SK-N-SH (cell line): ENCODE measurements around the gene NEK2.

ENCODE experiments used
- CHD2 ChIP-seq: fragments of 150-350 bp; IDR thresholded peaks from 2 replicates; pipeline ENCODE4 v1.6.1; 2018; ENCODE audit warnings: low read length; ENCODE audit not compliant: partially characterized antibody
- GABPA ChIP-seq: IDR thresholded peaks from 2 replicates; pipeline ENCODE4 v1.4.0; 2012; ENCODE audit warnings: low read depth, mild to moderate bottlenecking
- MAX ChIP-seq: IDR thresholded peaks from 2 replicates; pipeline ENCODE4 v1.4.0; 2012; ENCODE audit warnings: low read depth
- MXI1 ChIP-seq: IDR thresholded peaks from 2 replicates; pipeline ENCODE4 v1.6.1; 2012; ENCODE audit warnings: mild to moderate bottlenecking, low read depth, low read length, improper control_type of control experiment
- PBX3 ChIP-seq: IDR thresholded peaks from 2 replicates; pipeline ENCODE4; 2012
- RFX5 ChIP-seq: IDR thresholded peaks from 2 replicates; pipeline ENCODE4 v1.6.1; 2012; ENCODE audit warnings: mild to moderate bottlenecking, improper control_type of control experiment, low read length
- SMC3 ChIP-seq: IDR thresholded peaks from 2 replicates; pipeline ENCODE4 v1.6.1; 2012; ENCODE audit warnings: low read depth, low read length, improper control_type of control experiment
- YY1 ChIP-seq: IDR thresholded peaks from 2 replicates; pipeline ENCODE4 v1.4.0; 2012; ENCODE audit warnings: low read depth, mild to moderate bottlenecking
- TF ChIP-seq, protein P1 (sequence below): fragments of 200-600 bp; sonication (generic); IDR thresholded peaks from 2 replicates; pipeline ENCODE4 v1.6.1; 2017; ENCODE audit warnings: antibody characterized with exemption, mild to moderate bottlenecking, moderate library complexity
- TF ChIP-seq, protein P2 (sequence below): fragments of 150-350 bp; IDR thresholded peaks from 2 replicates; pipeline ENCODE4 v1.6.1; 2017; ENCODE audit warnings: antibody characterized with exemption, low read length, low read depth, borderline replicate concordance
- TF ChIP-seq, protein P3 (sequence below): IDR thresholded peaks from 2 replicates; pipeline ENCODE4 v1.4.0; 2012; ENCODE audit warnings: low read depth, borderline replicate concordance
- TF ChIP-seq, protein P4 (sequence below): IDR thresholded peaks from 2 replicates; pipeline ENCODE4 v1.6.1; 2012; ENCODE audit warnings: mild to moderate bottlenecking, low read depth, low read length, moderate library complexity

DNA sequence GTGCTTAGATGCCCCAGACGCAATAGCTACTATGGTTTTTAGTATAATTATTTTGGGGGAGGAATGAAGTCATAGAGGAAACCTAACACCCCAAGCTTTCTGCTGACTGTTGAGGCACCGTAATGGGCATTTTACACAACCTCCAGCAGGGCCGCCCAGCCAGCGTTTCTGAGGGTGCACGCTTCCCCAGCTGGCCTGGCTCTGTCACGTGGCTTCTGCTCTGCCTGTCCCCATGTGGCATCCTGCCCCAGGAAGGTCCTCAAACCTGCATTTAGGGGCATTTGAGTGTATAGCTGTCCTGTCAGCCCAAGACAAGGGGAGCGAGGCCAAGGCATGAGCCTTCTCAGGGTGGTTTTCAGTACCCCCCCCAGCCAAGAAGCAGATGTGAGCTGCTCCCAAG is 10.4 kb upstream of the NEK2 start:
- TF ChIP-seq, protein P1, sequence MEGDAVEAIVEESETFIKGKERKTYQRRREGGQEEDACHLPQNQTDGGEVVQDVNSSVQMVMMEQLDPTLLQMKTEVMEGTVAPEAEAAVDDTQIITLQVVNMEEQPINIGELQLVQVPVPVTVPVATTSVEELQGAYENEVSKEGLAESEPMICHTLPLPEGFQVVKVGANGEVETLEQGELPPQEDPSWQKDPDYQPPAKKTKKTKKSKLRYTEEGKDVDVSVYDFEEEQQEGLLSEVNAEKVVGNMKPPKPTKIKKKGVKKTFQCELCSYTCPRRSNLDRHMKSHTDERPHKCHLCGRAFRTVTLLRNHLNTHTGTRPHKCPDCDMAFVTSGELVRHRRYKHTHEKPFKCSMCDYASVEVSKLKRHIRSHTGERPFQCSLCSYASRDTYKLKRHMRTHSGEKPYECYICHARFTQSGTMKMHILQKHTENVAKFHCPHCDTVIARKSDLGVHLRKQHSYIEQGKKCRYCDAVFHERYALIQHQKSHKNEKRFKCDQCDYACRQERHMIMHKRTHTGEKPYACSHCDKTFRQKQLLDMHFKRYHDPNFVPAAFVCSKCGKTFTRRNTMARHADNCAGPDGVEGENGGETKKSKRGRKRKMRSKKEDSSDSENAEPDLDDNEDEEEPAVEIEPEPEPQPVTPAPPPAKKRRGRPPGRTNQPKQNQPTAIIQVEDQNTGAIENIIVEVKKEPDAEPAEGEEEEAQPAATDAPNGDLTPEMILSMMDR: no peak
- TF ChIP-seq SMC3 (no peak), MAX (no peak), RFX5 (no peak), PBX3 (no peak), CHD2 (no peak), GABPA (no peak), MXI1 (no peak), YY1 (no peak)
- TF ChIP-seq, protein P2, sequence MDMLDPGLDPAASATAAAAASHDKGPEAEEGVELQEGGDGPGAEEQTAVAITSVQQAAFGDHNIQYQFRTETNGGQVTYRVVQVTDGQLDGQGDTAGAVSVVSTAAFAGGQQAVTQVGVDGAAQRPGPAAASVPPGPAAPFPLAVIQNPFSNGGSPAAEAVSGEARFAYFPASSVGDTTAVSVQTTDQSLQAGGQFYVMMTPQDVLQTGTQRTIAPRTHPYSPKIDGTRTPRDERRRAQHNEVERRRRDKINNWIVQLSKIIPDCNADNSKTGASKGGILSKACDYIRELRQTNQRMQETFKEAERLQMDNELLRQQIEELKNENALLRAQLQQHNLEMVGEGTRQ: no peak
- TF ChIP-seq, protein P3, sequence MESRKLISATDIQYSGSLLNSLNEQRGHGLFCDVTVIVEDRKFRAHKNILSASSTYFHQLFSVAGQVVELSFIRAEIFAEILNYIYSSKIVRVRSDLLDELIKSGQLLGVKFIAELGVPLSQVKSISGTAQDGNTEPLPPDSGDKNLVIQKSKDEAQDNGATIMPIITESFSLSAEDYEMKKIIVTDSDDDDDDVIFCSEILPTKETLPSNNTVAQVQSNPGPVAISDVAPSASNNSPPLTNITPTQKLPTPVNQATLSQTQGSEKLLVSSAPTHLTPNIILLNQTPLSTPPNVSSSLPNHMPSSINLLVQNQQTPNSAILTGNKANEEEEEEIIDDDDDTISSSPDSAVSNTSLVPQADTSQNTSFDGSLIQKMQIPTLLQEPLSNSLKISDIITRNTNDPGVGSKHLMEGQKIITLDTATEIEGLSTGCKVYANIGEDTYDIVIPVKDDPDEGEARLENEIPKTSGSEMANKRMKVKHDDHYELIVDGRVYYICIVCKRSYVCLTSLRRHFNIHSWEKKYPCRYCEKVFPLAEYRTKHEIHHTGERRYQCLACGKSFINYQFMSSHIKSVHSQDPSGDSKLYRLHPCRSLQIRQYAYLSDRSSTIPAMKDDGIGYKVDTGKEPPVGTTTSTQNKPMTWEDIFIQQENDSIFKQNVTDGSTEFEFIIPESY: no peak
- TF ChIP-seq, protein P4, sequence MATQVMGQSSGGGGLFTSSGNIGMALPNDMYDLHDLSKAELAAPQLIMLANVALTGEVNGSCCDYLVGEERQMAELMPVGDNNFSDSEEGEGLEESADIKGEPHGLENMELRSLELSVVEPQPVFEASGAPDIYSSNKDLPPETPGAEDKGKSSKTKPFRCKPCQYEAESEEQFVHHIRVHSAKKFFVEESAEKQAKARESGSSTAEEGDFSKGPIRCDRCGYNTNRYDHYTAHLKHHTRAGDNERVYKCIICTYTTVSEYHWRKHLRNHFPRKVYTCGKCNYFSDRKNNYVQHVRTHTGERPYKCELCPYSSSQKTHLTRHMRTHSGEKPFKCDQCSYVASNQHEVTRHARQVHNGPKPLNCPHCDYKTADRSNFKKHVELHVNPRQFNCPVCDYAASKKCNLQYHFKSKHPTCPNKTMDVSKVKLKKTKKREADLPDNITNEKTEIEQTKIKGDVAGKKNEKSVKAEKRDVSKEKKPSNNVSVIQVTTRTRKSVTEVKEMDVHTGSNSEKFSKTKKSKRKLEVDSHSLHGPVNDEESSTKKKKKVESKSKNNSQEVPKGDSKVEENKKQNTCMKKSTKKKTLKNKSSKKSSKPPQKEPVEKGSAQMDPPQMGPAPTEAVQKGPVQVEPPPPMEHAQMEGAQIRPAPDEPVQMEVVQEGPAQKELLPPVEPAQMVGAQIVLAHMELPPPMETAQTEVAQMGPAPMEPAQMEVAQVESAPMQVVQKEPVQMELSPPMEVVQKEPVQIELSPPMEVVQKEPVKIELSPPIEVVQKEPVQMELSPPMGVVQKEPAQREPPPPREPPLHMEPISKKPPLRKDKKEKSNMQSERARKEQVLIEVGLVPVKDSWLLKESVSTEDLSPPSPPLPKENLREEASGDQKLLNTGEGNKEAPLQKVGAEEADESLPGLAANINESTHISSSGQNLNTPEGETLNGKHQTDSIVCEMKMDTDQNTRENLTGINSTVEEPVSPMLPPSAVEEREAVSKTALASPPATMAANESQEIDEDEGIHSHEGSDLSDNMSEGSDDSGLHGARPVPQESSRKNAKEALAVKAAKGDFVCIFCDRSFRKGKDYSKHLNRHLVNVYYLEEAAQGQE: no peak
